Pons (tissue), 1 donor: ENCODE results near the gene PINLYP.

Experiments
- DNase-seq: peaks from one replicate; pipeline ENCODE4 v3.0.0-alpha.2; 2016; ENCODE audit warnings: low spot score

Gene PINLYP

GRCh38 chr19:43548706-43549105 is 26.9 kb upstream of the PINLYP start:
- DNase-seq: no peak

GRCh38 chr19:43551399-43552197 is 24.0 kb upstream of the PINLYP start:
- no peak for DNase-seq

- no peak for DNase-seq
Measured at GRCh38 chr19:43552198-43552450, 23.5 kb upstream of the PINLYP start.

- no peak for DNase-seq
Measured at GRCh38 chr19:43552616-43553015, 23.0 kb upstream of the PINLYP start.

GRCh38 chr19:43553656-43554055 is 21.9 kb upstream of the PINLYP start:
- no peak for DNase-seq

GRCh38 chr19:43554317-43554895 is 21.2 kb upstream of the PINLYP start:
- no peak for DNase-seq

GRCh38 chr19:43555185-43555770 is 20.3 kb upstream of the PINLYP start:
- peak; percentile 82 for DNase-seq

GRCh38 chr19:43560687-43561086 is 14.9 kb upstream of the PINLYP start:
- no peak for DNase-seq

- DNase-seq: no peak
Measured at GRCh38 chr19:43561139-43561970, 14.2 kb upstream of the PINLYP start.

GRCh38 chr19:43562226-43562697 is 13.3 kb upstream of the PINLYP start:
- DNase-seq: no peak

GRCh38 chr19:43562698-43563241 is 12.8 kb upstream of the PINLYP start:
- DNase-seq: peak; percentile 74

GRCh38 chr19:43563816-43564457 is 11.7 kb upstream of the PINLYP start:
- no peak for DNase-seq

- no peak for DNase-seq
Measured at GRCh38 chr19:43564800-43565199, 10.8 kb upstream of the PINLYP start.

- no peak for DNase-seq
Measured at GRCh38 chr19:43569657-43570056, 5.9 kb upstream of the PINLYP start.

- DNase-seq: no peak
Measured at GRCh38 chr19:43570174-43570791, 5.3 kb upstream of the PINLYP start.

- no peak for DNase-seq
Measured at GRCh38 chr19:43572171-43572588, 3.4 kb upstream of the PINLYP start.

GRCh38 chr19:43574424-43575155 is 1.0 kb upstream of the PINLYP start:
- DNase-seq: no peak

- no peak for DNase-seq
Measured at GRCh38 chr19:43575955-43576878, 616 bp downstream of the PINLYP start.

- no peak for DNase-seq
Measured at GRCh38 chr19:43578787-43579186, 3.2 kb downstream of the PINLYP start.

GRCh38 chr19:43581467-43581866 is 5.9 kb downstream of the PINLYP start:
- no peak for DNase-seq
